NCI-H774 (cell line): ENCODE results near the gene ITIH4.
"Not testable (repeated sequence)": the region's sequence is repeated elsewhere in the genome, so short reads cannot be mapped to it uniquely, and the experiment has no call there.

Experiments
- DNase-seq: peaks from one replicate; lab custom pipeline; 2025; lab: John Stamatoyannopoulos, UW

The ITIH4 gene

GRCh38 chr3:52783211-52783555 lies 47.3 kb downstream of the ITIH4 start:
- no peak for DNase-seq

- no peak for DNase-seq
These were observed 47.9 kb downstream of the ITIH4 start for GRCh38 chr3:52782412-52783210.

- DNase-seq: no peak
These were observed 48.7 kb downstream of the ITIH4 start for GRCh38 chr3:52781741-52782140.

DNA sequence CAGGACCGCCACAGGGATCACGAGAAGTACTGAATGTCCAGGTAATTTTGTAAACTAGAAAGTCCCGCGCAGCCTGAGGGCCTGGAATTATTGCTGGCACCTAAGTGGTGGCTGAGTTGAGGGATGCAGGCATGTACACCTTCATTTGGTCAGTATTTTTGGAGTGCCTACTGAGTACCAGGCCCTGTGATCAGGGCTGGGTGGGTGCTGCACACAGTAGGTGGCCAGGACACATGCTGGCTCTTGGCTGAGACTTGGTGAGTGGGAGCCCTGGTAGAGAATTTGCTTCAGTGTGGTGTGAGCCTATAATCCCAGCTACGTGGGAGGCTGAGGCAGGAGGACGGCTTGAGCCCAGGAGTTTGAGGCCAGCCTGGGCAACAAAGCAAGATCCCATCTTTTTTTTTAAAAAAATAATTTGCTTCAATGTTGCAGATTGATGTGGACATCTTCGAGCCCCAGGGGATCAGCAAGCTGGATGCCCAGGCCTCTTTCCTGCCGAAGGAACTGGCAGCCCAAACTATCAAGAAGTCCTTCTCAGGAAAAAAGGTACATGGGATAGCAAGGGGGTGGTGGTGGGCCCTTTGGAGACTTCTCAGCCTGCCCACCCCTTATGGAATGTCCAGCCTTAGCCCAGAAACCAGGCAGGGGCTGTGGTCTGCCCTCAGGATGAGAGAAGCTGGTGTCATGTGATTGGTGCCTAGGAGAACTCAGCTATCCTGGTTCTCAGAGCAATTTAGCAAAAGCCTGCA lies 50.5 kb downstream of the ITIH4 start:
- no peak for DNase-seq

DNA sequence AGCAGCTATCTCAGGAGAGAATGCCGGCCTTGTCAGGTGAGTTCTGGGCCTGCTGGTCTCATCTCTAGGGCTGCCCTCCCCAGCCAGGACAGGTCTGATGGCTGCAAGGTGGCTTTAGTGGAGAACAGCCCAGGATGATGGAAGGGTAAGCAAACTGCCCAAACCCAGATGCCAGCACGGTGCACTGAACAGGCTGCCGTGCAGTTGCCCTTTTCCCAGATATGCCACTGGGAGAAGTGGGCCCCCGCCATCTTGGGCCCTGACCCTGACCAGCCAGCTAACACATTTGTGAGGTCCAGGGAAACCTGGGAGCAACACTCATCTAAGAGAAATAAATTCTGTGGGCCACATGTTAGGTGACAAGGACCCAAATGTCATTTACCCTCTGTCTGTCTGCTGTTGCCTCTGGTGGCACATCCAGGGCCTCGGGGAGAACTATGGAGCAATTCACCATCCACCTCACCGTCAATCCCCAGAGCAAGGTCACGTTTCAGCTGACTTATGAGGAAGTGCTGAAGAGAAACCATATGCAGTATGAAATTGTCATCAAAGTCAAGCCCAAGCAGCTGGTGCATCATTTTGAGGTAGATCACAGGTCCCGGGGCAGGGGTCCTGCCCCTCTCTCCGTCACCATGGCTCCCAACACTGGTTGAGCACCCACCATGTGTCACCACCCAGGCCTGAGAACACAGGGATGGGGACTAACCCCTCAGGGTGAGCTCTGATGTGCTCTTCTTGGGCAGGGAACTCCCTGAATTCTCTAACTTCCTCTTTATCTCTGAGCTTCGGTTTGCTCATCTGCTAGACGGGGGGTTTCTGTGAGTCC lies 51.2 kb downstream of the ITIH4 start:
- DNase-seq: no peak

- DNase-seq: no peak
These were observed 52.3 kb downstream of the ITIH4 start for GRCh38 chr3:52777959-52778805.

- no peak for DNase-seq
These were observed 53.1 kb downstream of the ITIH4 start, which contains the start of gene ITIH1 for GRCh38 chr3:52777127-52777958. Gene ITIH1 (plus strand): TSS chr3:52777599. CDS start chr3:52777616, 17 bp downstream.

DNA sequence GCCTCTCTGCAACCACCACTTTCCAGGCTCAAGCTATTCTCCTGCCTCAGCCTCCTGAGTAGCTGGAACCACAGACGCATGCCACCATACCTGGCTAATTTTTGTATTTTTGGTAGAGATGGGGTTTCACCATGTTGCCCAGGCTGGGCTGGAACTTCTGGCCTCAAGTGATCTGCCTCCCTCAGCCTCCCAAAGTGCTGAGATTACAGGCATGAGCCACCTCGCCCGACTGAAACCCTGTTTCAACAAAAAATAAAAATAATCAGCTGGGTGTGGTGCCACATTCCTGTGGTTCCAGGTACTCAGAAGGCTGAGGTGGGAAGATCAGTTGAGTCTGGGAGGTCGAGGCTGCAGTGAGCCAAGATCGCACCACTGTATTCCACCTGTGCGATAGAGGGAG lies 54.0 kb downstream of the ITIH4 start:
- DNase-seq: not testable (repeated sequence)

DNA sequence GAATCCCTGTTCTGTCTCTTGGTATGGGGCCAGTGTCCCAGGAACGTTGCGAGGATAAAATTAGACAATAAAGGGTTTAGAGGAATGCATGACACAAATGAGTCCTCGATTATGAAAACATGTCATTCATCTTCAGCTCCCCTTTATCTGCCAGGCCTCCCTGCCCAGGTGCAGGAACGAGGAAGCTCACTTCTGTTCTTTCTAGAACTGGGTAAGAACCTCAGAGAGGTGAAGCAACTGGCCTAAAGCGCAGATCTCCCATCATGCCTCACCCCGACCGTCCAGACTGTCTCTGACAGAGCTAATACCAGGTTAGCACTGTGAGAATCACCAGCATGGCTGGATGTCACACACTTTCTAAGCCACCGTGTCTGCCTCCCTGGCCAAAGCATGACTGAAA lies 54.6 kb downstream of the ITIH4 start:
- no peak for DNase-seq

GRCh38 chr3:52774901-52775864 lies 55.3 kb downstream of the ITIH4 start:
- DNase-seq: no peak

- DNase-seq: no peak
These were observed 56.3 kb downstream of the ITIH4 start for GRCh38 chr3:52774066-52774713.

DNA sequence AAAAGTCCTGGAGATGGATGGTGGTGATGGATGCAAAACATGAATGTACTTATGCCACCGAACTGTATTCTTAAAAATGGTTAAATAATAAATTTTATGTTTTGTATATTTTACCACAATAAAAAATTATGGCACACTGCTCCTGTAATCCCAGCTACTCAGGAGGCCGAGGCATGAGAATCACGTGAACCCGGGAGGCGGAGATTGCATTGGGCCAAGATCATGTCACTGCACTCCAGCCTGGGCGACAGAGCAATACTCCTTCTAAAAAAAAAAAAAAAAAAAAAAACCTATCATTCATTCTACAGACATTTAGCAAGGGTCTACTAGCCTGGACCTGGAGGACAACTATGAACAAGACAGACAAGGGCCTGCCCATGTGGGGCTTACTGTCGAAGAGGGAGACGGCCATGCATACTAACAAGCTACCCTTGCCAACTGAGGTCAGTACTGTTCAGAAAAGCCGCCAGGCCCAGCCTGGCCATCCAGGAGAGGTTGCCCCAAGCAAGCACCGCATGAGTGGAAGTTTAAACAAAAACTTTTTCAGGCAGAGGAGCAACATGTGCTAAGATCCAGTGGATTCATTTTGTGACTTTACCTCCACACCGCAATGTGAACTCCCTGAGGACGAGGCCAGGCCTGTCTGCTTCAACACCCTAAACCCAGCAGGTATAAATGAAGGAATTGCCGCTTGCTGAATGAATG lies 57.0 kb downstream of the ITIH4 start:
- DNase-seq: no peak

DNA sequence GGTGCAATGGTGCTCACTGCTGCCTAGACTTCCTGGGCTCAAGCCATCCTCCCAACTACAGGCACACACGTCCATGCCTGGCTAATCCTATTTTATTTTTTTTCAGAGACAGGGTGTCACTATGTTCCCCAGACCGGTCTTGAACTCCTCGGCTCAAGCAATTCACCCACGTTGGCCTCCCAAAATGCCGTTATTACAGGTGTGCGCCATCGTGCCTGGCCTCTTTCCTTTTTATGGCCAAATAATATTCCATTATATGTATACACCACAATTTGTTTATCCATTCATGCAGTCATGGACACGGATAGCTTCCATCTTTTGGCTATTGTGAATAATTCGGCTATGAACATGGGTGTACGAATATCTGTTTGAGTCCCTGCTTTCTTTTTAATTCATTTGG lies 58.8 kb downstream of the ITIH4 start:
- DNase-seq: no peak

GRCh38 chr3:52771334-52771681 lies 59.2 kb downstream of the ITIH4 start:
- no peak for DNase-seq

GRCh38 chr3:52770496-52771333 lies 59.8 kb downstream of the ITIH4 start, which contains the start of gene NEK4:
Gene NEK4 (minus strand): TSS chr3:52770940. CDS start chr3:52770746, 194 bp downstream.
- peak; percentile 76 for DNase-seq

DNA sequence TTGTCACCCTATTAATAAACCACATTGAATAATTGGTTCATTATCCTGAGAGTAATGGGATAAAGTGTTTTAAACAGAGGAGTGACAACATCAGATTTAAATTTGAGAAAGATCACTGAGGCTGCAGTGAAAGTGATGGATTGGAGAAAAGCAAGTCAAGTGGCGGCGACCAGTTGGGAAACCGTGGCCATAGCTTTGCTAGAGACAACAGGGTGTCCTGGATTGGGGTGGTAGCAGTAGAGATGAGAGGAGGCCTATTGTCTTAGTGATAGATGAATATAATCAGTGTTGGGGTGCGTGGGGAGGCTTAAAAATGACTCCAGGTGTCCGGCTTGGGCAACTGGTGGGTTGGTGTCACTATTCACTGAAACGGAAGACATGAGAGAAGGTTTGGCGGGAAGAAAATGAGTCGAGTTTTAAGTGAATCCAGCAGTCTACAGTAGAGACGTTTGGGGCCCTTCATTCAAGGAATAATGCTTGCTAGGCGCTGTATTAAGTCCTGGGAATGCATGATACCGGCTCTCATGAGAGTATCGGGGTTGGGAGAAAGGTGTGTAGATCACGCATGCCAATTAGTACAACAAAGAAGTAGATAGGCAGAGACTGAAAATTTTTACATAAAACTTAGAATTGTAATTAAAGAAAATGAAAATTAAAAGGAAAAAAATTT lies 60.6 kb downstream of the ITIH4 start:
- no peak for DNase-seq

GRCh38 chr3:52763466-52763865 lies 67.0 kb downstream of the ITIH4 start:
- no peak for DNase-seq
